Measurements from ENCODE around the gene SAMD4B. TPM values are rescaled to one million over a fixed set of nuclear protein-coding genes. Genes with fewer than 3 reads are reported as not detected.
A peak's percentile ranks its signal among the peaks of the same experiment; 100 is the strongest.

The SAMD4B gene
- total and polyA plus RNA-seq, 2 of the 8 experiments (the other 6 are each of a cell fraction or from before 2014, with no cell fraction given), result 137 to 158 TPM

- DNase-seq (ENCODE audit: low read depth in 1 of 2, low spot score in 2 of 2), result peak in 1 of 2 experiments; percentile 88
- Histone ChIP-seq H3K79me2 (ENCODE audit: control insufficient read depth in 1 of 2, insufficient read depth in 2 of 2, low read length in 2 of 2) (no peaks in the 10 kb centered on the region; a peak in 1 of 4 replicates), H4K20me1 (replicated peaks in 1 of 2; ENCODE audit: control insufficient read depth in 1 of 2, insufficient read depth in 2 of 2, low read length in 2 of 2) (peaks cover 0 to 7% of the 10 kb centered on the region in 2 experiments), H3K27ac (ENCODE audit: low read depth, low read length) (peak overlapping the region; percentile 86), H3K27me3 (replicated peaks in 1 of 4; ENCODE audit: control insufficient read depth in 3 of 4, extremely low read depth in 1 of 4, insufficient read depth in 3 of 4, low read length in 3 of 4) (no peaks in the 10 kb centered on the region; a peak in 1 of 7 replicates), H2BK15ac (ENCODE audit: low read length) (0 out of 2 replicates have a peak overlapping the region, but pooled peaks have one; percentile 21), H4K91ac (replicated peaks; ENCODE audit: insufficient read length, low read length) (peak overlapping the region; percentile 81), H3K23ac (ENCODE audit: insufficient read length) (no peak overlapping the region), H4K8ac (ENCODE audit: extremely low read depth, insufficient read depth, low read length) (peak overlapping the region; percentile 41; the same call in 1 of the 2 replicates), H2BK120ac (replicated peaks; ENCODE audit: low read depth, low read length) (peak overlapping the region; percentile 91), H3K4me2 (ENCODE audit: insufficient read depth in 1 of 2, low read depth in 2 of 2, low read length in 2 of 2) (peak overlapping the region; percentile 44 to 61), H4K5ac (ENCODE audit: insufficient read length, low read depth, low read length) (peak overlapping the region; percentile 46), H3K9me3 (ENCODE audit: insufficient read depth in 2 of 2, low read depth in 1 of 2, low read length in 1 of 2) (no peaks in the 10 kb centered on the region), H3K23me2 (ENCODE audit: low read depth, low read length) (peaks cover 5% of the 10 kb centered on the region), H3K14ac (ENCODE audit: insufficient read length) (no peak overlapping the region), H2AK5ac (ENCODE audit: low read depth, low read length) (0 out of 2 replicates have a peak overlapping the region, but pooled peaks have one; percentile 46), H2BK12ac (ENCODE audit: low read depth, low read length) (peak overlapping the region; percentile 97), H2BK20ac (ENCODE audit: low read length) (peak overlapping the region; percentile 96; the same call in 1 of the 2 replicates), H3K56ac (replicated peaks; ENCODE audit: insufficient read length, low read depth, low read length) (peak overlapping the region; percentile 20), H3K4ac (replicated peaks; ENCODE audit: insufficient read length, low read depth, low read length) (peak overlapping the region; percentile 10), H2AFZ (ENCODE audit: low read length) (no peak overlapping the region), H3K79me1 (ENCODE audit: low read depth, low read length) (no peaks in the 10 kb centered on the region; the same call in 1 of the 2 replicates), H3K18ac (ENCODE audit: extremely low read depth, low read length) (peak overlapping the region; percentile 93), H3K4me1 (replicated peaks in 1 of 4; ENCODE audit: control insufficient read depth in 3 of 4, insufficient read depth in 4 of 4, low read length in 3 of 4) (peaks cover 5 to 18% (median 13%) of the 10 kb centered on the region in 4 experiments), H3K9ac (replicated peaks in 1 of 4; ENCODE audit: extremely low read depth in 1 of 4, low read depth in 3 of 4, low read length in 3 of 4) (peak overlapping the region in 3 of 4 experiments; percentile 1 to 36 (median 28); a peak in 5 of 7 replicates), H3K4me3 (ENCODE audit: extremely low read depth in 1 of 4, insufficient read depth in 2 of 4, low read depth in 3 of 4, low read length in 4 of 4) (peak overlapping the region in 3 of 4 experiments; percentile 18 to 34 (median 32); a peak in 3 of 8 replicates), H3K36me3 (ENCODE audit: control insufficient read depth in 2 of 4, insufficient read depth in 4 of 4, low read length in 3 of 4) (peaks cover 20 to 35% (median 25%) of the 10 kb centered on the region in 4 experiments), H2BK5ac (ENCODE audit: low read depth, low read length) (peak overlapping the region; percentile 99)
- FAIRE-seq, result peak; percentile 71
- WGBS, 2 experiments (ENCODE audit: extremely low coverage in 1 of 2, insufficient coverage in 1 of 2, insufficient read length in 1 of 2, insufficient replicate concordance in 2 of 2, low coverage in 1 of 2, low lambda C conversion rate in 2 of 2, missing lambda C conversion rate in 1 of 2), result 23% methylated on average over 22 of the region's 23 CpGs; no CpG with 5 or more reads in 1 of the 2 experiments
- CTCF ChIA-PET (ENCODE audit: partially characterized antibody), result interaction anchor here (0.5 to 3.1 kb wide), 13 partner anchors 9 to 104 kb away, joined by 3 to 16 read pairs (median 5); partner anchors contain the start of genes EID2B and PLEKHG2
- POLR2A ChIA-PET (ENCODE audit: partially characterized antibody), result interaction anchor here (0.8 to 47.8 kb wide), 18 partner anchors 5 to 90 kb away, joined by 3 to 1154 read pairs (median 5); partner anchors contain the start of genes MED29, PAF1, PLEKHG2 and RPS16
- TF ChIP-seq GTF2F1 (IDR thresholded peaks at IDR 0.05; ENCODE audit: borderline replicate concordance, low read depth, low read length) (no peak), SIN3A (conservative IDR thresholded peaks at IDR 0.05 in 1 of 2, IDR thresholded peaks at IDR 0.05 in 1 of 2; ENCODE audit: low read depth in 1 of 2, low read length in 2 of 2) (peak; percentile 69 to 73; a peak in 2 of 4 replicates), RBBP5 (IDR thresholded peaks at IDR 0.05; ENCODE audit: borderline replicate concordance, low read depth, low read length) (peak; percentile 90), SRF (IDR thresholded peaks at IDR 0.05; ENCODE audit: low read depth, low read length) (no peak), MAX (IDR thresholded peaks at IDR 0.05) (0 out of 2 replicates have a peak, but pooled peaks have one; percentile 15), POLR2A (IDR thresholded peaks at IDR 0.05; ENCODE audit: control extremely low read depth in 1 of 2, low read depth in 2 of 2, low read length in 2 of 2) (peak; percentile 40 to 80; a peak in 2 of 3 replicates), EZH2 (IDR thresholded peaks at IDR 0.05; ENCODE audit: low read depth, low read length, severe bottlenecking) (no peak), CBX5 (IDR thresholded peaks at IDR 0.05; ENCODE audit: low read depth, low read length) (no peak), POU5F1 (IDR thresholded peaks at IDR 0.05; ENCODE audit: low read depth, low read length) (no peak), BACH1 (IDR thresholded peaks at IDR 0.05; ENCODE audit: low read length) (no peak)
Observed at GRCh38 chr19:39428283-39429112, 86.3 kb downstream of the SAMD4B start.

All from H1 (cell line).